Epithelial cell of esophagus (primary cell): ENCODE results near the gene RTRAF.

Experiments used
- DNase-seq: peaks from one replicate; pipeline ENCODE4 v3.0.0; 2010; ENCODE audit warnings: low read depth
- H3K4me3 ChIP-seq: 2 replicates; pipeline ENCODE4 v1.5.1; 2011; ENCODE audit warnings: mild to moderate bottlenecking, low read length, control low read depth
- TF ChIP-seq, protein P1 (sequence below): IDR thresholded peaks from 2 replicates; pipeline ENCODE4 v1.5.1; 2011; ENCODE audit warnings: low read depth, mild to moderate bottlenecking, low read length, control low read depth, inconsistent platforms; ENCODE audit not compliant: insufficient read depth; ENCODE audit errors: missing control alignments

Gene RTRAF

DNA sequence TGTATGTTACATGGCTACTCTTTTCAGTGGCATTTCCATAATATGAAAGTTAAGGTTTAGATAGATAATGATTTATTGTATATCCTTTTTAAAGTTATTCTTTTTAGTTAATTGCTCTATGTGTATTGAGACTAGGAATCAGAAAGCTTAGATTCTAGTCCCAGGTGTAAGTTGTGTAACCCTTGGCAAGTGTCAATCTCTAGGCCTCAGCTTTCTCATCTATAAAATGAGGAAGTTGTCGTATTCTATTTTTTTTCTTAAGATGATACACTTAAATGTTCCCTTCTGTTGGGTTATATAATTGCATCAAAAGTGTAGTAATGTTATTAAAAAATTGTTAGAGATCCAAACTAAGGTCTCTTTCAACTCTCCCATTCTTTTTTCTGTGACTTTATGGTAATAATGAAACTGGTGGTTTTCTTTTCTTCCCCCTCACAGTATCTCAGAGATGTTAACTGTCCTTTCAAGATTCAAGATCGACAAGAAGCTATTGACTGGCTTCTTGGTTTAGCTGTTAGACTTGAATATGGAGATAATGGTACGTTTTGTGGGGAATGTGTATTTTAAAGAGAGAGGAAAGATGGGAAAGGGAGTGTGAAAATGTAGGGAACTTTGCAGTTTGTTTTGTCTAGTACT lies 4.1 kb downstream of the RTRAF start:
- H3K4me3 ChIP-seq, result no peak overlapping the region
- DNase-seq, result no peak
- TF ChIP-seq, protein P1, sequence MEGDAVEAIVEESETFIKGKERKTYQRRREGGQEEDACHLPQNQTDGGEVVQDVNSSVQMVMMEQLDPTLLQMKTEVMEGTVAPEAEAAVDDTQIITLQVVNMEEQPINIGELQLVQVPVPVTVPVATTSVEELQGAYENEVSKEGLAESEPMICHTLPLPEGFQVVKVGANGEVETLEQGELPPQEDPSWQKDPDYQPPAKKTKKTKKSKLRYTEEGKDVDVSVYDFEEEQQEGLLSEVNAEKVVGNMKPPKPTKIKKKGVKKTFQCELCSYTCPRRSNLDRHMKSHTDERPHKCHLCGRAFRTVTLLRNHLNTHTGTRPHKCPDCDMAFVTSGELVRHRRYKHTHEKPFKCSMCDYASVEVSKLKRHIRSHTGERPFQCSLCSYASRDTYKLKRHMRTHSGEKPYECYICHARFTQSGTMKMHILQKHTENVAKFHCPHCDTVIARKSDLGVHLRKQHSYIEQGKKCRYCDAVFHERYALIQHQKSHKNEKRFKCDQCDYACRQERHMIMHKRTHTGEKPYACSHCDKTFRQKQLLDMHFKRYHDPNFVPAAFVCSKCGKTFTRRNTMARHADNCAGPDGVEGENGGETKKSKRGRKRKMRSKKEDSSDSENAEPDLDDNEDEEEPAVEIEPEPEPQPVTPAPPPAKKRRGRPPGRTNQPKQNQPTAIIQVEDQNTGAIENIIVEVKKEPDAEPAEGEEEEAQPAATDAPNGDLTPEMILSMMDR, result no peak

DNA sequence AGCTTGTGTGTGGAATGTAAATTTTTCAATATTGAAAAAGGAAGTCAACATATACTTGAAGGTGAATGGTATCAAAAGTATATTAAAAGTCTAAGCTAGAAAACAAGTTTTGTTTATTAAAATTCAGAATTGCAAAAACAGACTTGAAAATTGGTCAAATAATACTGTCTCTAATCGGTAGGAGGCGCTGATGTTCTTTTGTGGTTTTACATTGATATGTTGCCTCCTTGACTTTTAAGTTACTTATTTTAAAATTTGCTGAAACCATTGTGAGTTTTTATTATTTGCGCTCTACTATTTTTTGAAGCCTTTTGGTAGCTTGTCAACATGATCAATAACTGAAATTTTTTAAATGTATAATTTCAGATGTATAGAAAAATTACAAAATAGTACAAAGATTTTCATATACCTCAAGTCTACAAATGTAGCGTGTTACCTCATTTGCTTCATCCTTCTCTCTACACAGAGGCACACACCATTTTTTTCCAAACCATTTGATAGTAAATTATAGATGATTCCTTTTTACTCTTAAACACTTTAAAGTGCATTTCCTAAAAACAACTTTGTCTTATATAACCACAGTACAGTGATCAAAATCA lies 6.9 kb downstream of the RTRAF start:
- peak; percentile 56 for DNase-seq
- TF ChIP-seq, protein P1, result peak; percentile 55
- H3K4me3 ChIP-seq, result no peak overlapping the region

DNA sequence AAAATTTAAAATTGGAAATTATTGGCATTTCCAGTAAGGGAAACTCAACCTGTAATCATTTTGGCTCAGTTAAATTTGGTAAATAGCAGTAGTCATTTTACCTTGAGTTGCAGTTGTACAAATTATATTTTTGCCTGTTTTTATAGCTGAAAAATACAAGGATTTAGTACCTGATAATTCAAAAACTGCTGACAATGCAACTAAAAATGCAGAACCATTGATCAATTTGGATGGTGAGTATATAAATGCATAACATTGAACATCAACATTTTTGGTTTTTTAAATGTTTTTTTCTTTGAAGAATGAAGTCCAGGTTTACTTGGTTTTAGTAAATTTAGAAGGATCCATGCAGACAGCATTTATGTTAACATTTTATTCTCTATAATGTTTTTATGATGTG lies 9.0 kb downstream of the RTRAF start:
- DNase-seq, result no peak
- no peak overlapping the region for H3K4me3 ChIP-seq
- TF ChIP-seq, protein P1, result no peak

DNA sequence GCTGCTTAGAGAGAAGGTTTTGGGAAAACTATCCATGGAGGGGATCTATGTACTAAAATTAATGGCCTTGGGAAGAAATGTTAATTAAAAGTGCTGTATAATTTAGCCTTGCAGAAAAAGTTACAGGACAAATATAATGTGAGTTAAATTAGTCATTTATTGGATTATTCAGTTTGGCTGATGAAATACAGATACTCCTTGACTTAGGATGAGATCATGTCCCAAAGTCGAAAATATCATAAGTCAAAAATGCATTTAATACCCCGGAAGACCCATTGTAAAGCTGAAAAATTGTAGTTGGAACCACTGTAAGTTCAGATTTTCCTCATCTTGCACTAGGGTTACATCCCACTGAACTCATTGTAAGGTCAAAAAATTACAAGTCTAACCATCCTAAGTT lies 9.7 kb downstream of the RTRAF start:
- no peak for DNase-seq
- no peak overlapping the region for H3K4me3 ChIP-seq
- TF ChIP-seq, protein P1, result no peak

DNA sequence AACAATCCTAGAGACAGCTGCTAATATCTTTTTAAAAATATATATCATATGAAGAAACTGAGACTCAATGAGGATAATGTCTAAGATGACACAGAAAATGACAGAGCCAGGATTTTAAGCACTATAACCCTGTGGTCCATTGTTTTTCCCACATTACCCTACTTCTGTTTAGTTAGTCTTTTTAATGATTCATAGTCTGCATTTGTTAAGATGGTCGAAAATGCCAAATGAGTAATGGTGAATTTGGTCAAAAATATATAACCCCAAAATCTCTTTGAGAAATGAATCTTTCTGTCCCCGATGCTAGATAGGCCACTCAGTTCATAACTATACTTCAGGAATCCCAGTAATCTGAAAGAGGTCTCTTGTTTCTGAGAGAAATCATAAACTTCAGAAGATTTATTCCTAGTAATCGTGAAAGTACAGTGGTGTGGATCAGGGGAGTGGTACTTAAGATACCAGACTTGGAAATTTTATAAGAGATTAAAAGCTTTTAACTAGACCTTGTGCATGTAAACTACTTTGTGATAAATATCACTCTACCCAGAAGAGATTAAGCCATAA lies 10.8 kb downstream of the RTRAF start:
- TF ChIP-seq, protein P1, result no peak
- H3K4me3 ChIP-seq, result no peak overlapping the region
- no peak for DNase-seq

DNA sequence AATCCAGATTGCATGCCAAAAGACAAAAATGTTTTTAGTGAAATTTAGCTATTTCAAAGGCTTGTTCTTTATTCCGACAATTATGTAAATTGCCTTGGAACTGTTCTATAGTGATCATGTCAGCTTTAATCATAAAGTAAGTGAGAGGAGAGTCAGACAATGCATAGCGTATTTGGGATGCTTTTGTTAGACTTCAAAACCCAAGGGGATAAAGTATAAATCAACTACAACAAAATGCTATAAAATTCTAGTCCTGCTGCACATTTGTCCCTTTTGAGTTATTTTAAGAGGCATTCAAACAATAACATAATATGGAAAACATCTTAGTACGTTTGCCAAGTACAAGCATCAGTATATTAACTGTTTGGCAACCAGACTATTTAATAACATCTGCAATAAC lies 11.3 kb downstream of the RTRAF start:
- no peak for DNase-seq
- TF ChIP-seq, protein P1, result no peak
- no peak overlapping the region for H3K4me3 ChIP-seq

DNA sequence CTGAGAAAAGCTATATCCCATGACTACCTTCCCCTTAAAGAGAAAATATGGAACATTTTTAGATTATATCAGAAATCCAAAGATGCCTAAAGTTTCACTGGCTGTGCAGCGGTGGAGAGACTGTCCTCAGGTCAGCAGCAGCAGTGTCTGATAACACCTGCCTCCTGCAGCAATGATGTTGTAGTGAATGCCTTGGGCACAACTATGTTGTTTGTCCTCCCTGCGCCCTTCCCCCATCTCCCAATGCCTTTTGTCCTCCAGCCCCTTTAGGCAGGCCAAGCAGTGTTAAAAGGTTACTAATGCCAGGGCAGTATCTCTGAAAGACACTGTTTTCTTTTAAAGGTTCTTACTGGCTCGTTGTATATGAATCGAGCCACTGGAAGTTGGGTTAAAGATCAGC lies 13.2 kb downstream of the RTRAF start:
- TF ChIP-seq, protein P1, result no peak
- DNase-seq, result no peak
- H3K4me3 ChIP-seq, result no peak overlapping the region
